SK-N-SH (cell line): ENCODE measurements around the gene ZNF688. TPM values are rescaled to one million over a fixed set of nuclear protein-coding genes. Genes with fewer than 3 reads are reported as not detected.
A peak's percentile ranks its signal among the peaks of the same experiment; 100 is the strongest.

Experiments
- CTCF ChIA-PET: fragments of 300-600, 350-600 bp; formaldehyde crosslinking; extraction: SDS; loops from one replicate; lab custom pipeline; 2021; lab: Yijun Ruan, JAX
- POLR2A ChIA-PET: fragments of 350-600 bp; sonication (Branson Sonifier 250); formaldehyde crosslinking; extraction: SDS; loops from one replicate; lab custom pipeline; 2020; ENCODE audit warnings: antibody characterized with exemption, inconsistent platforms; lab: Yijun Ruan, JAX
- DNase-seq: peaks from one replicate; pipeline ENCODE4 v3.0.0; 2012
- H2AFZ ChIP-seq: fragments of 200-600 bp; sonication (generic); 2 replicates; pipeline ENCODE4 v1.8.1; 2016; ENCODE audit warnings: antibody characterized with exemption, mild to moderate bottlenecking, low read depth
- H3F3A ChIP-seq: fragments of 200-600 bp; sonication (generic); replicated peaks from 2 replicates; pipeline ENCODE3; 2016; ENCODE audit warnings: antibody characterized with exemption, mild to moderate bottlenecking; ENCODE audit not compliant: insufficient read depth
- H3K27ac ChIP-seq, 2 experiments: fragments of 200-500 bp in 1 of 2; fragments of 200-600 bp in 1 of 2; sonication (Bioruptor generic) in 1 of 2; sonication (generic), shearing (Covaris generic) in 1 of 2; 2 replicates each; pipeline versions ENCODE4 v1.5.1 to v1.6.1; 2014 to 2016; ENCODE audit warnings: low read depth in 2 of 2, inconsistent platforms in 1 of 2, low read length in 1 of 2, mild to moderate bottlenecking in 1 of 2, mixed read lengths in 1 of 2
- H3K27me3 ChIP-seq: fragments of 200-600 bp; sonication (generic), shearing (Covaris generic); 2 replicates; pipeline ENCODE4 v1.6.1; 2016; ENCODE audit warnings: mixed run types; ENCODE audit not compliant: insufficient read depth
- H3K36me3 ChIP-seq, 2 experiments: fragments of 200-500 bp in 1 of 2; fragments of 200-600 bp in 1 of 2; sonication (Bioruptor generic) in 1 of 2; sonication (generic) in 1 of 2; replicated peaks in 1 of 2; 2 replicates each; pipeline versions ENCODE3 to v1.5.1; 2014 to 2016; ENCODE audit warnings: low read length in 1 of 2, mild to moderate bottlenecking in 1 of 2; ENCODE audit not compliant: insufficient read depth in 2 of 2, control insufficient read depth in 1 of 2
- H3K4me1 ChIP-seq, 2 experiments: fragments of 200-500 bp in 1 of 2; fragments of 200-600 bp in 1 of 2; sonication (Bioruptor generic) in 1 of 2; sonication (generic), shearing (Covaris generic) in 1 of 2; 2 replicates each; pipeline versions ENCODE4 v1.5.1 to v1.6.1; 2014 to 2016; ENCODE audit warnings: low read depth in 1 of 2, low read length in 1 of 2, mixed run types in 1 of 2; ENCODE audit not compliant: insufficient read depth in 2 of 2, control insufficient read depth in 1 of 2
- H3K4me2 ChIP-seq: fragments of 200-600 bp; sonication (generic), shearing (Covaris generic); 2 replicates; pipeline ENCODE4 v1.6.1; 2017; ENCODE audit warnings: mixed run types
- H3K4me3 ChIP-seq, 2 experiments: fragments of 200-500 bp in 1 of 2; fragments of 200-600 bp in 1 of 2; sonication (Bioruptor generic) in 1 of 2; sonication (generic), shearing (Covaris generic) in 1 of 2; 2 replicates each; pipeline versions ENCODE4 v1.5.1 to v1.8.1; 2014 to 2016; ENCODE audit warnings: low read depth in 2 of 2, inconsistent platforms in 1 of 2, low read length in 1 of 2, mild to moderate bottlenecking in 1 of 2, mixed read lengths in 1 of 2, moderate library complexity in 1 of 2
- H3K79me2 ChIP-seq: fragments of 200-600 bp; sonication (generic); 2 replicates; pipeline ENCODE4 v1.8.1; 2017; ENCODE audit warnings: mild to moderate bottlenecking; ENCODE audit not compliant: insufficient read depth
- H3K9ac ChIP-seq: fragments of 200-600 bp; sonication (generic); 2 replicates; pipeline ENCODE4 v1.6.1; 2017; ENCODE audit warnings: mixed run types
- H3K9me2 ChIP-seq: fragments of 200-600 bp; sonication (generic); 2 replicates; pipeline ENCODE4 v1.6.1; 2017; ENCODE audit warnings: mixed run types
- H3K9me3 ChIP-seq: fragments of 200-600 bp; sonication (generic); 2 replicates; pipeline ENCODE4 v1.6.1; 2017; ENCODE audit warnings: mixed run types, mild to moderate bottlenecking, moderate library complexity
- H4K20me1 ChIP-seq: fragments of 200-600 bp; sonication (generic); 2 replicates; pipeline ENCODE4 v1.6.1; 2017; ENCODE audit warnings: mild to moderate bottlenecking, mixed run types; ENCODE audit not compliant: insufficient read depth
- CHD2 ChIP-seq: fragments of 150-350 bp; IDR thresholded peaks from 2 replicates; pipeline ENCODE4 v1.6.1; 2018; ENCODE audit warnings: low read length; ENCODE audit not compliant: partially characterized antibody
- EP300 ChIP-seq, 2 experiments: IDR thresholded peaks; 2 replicates each; pipeline versions ENCODE4 v1.4.0 to v1.6.1; 2012; ENCODE audit warnings: borderline replicate concordance in 1 of 2, low read depth in 1 of 2, low read length in 1 of 2
- FOXJ3 ChIP-seq: sonication (generic); formaldehyde crosslinking; IDR thresholded peaks from 2 replicates; pipeline ENCODE4 v1.5.1; 2020; ENCODE audit warnings: mild to moderate bottlenecking, missing genetic modification reagents
- FOXM1 ChIP-seq: IDR thresholded peaks from 2 replicates; pipeline ENCODE4 v1.4.0; 2012; ENCODE audit warnings: low read depth, mild to moderate bottlenecking
- GABPA ChIP-seq: IDR thresholded peaks from 2 replicates; pipeline ENCODE4 v1.4.0; 2012; ENCODE audit warnings: low read depth, mild to moderate bottlenecking
- MEF2A ChIP-seq: IDR thresholded peaks from 2 replicates; pipeline ENCODE4 v1.4.0; 2012; ENCODE audit warnings: low read depth, borderline replicate concordance
- MXI1 ChIP-seq: IDR thresholded peaks from 2 replicates; pipeline ENCODE4 v1.6.1; 2012; ENCODE audit warnings: mild to moderate bottlenecking, low read depth, low read length, improper control_type of control experiment
- NFIC ChIP-seq: IDR thresholded peaks from 2 replicates; pipeline ENCODE4 v1.4.0; 2012; ENCODE audit warnings: borderline replicate concordance
- NRF1 ChIP-seq: IDR thresholded peaks from 2 replicates; pipeline ENCODE4 v1.6.1; 2012; ENCODE audit warnings: low read depth, mild to moderate bottlenecking, low read length
- POLR2AphosphoS5 ChIP-seq: IDR thresholded peaks from 2 replicates; pipeline ENCODE4 v1.6.1; 2012; ENCODE audit warnings: low read depth, low read length
- RCOR1 ChIP-seq: fragments of 150-350 bp; IDR thresholded peaks from 2 replicates; pipeline ENCODE4 v1.6.1; 2017; ENCODE audit warnings: antibody characterized with exemption, low read length
- RFX5 ChIP-seq: IDR thresholded peaks from 2 replicates; pipeline ENCODE4 v1.6.1; 2012; ENCODE audit warnings: mild to moderate bottlenecking, improper control_type of control experiment, low read length
- SIN3A ChIP-seq: IDR thresholded peaks from 2 replicates; pipeline ENCODE4 v1.6.1; 2012; ENCODE audit warnings: low read depth, mild to moderate bottlenecking, low read length, moderate library complexity, borderline replicate concordance
- SMC3 ChIP-seq: IDR thresholded peaks from 2 replicates; pipeline ENCODE4 v1.6.1; 2012; ENCODE audit warnings: low read depth, low read length, improper control_type of control experiment
- TAF1 ChIP-seq: IDR thresholded peaks from 2 replicates; pipeline ENCODE4 v1.6.1; 2012; ENCODE audit warnings: low read depth, mild to moderate bottlenecking, low read length, moderate library complexity, borderline replicate concordance
- TCF12 ChIP-seq: IDR thresholded peaks from 2 replicates; pipeline ENCODE4 v1.4.0; 2012
- YY1 ChIP-seq: IDR thresholded peaks from 2 replicates; pipeline ENCODE4 v1.4.0; 2012; ENCODE audit warnings: low read depth, mild to moderate bottlenecking
- ZBTB33 ChIP-seq: IDR thresholded peaks from 2 replicates; pipeline ENCODE4 v1.4.0; 2012; ENCODE audit warnings: low read depth, borderline replicate concordance
- WGBS: methylation state at CpG from one replicate; pipeline ENCODE4 v1.1.6; 2017; ENCODE audit warnings: low lambda C conversion rate; 5-methylcytosine and 5-hydroxymethylcytosine counted together
- polyA plus RNA-seq, 3 experiments: library from polyadenylated mRNA; depleted of rRNA; stranded (reverse); fragments of >200 nt; gene quantifications; 2 replicates each; pipeline ENCODE4 v1.2.3, GENCODE V29; 2012
- TF ChIP-seq, protein P1 (sequence below): IDR thresholded peaks from 2 replicates; pipeline ENCODE4 v1.4.0; 2012; ENCODE audit warnings: low read depth
- TF ChIP-seq, protein P2 (sequence below): fragments of 150-350 bp; IDR thresholded peaks from 2 replicates; pipeline ENCODE4 v1.6.1; 2017; ENCODE audit warnings: antibody characterized with exemption, low read length, low read depth, borderline replicate concordance
- TF ChIP-seq, protein P3 (sequence below): IDR thresholded peaks from 2 replicates; pipeline ENCODE4; 2012

Gene ZNF688
- polyA plus RNA-seq, 1 of the 3 experiments (the other 2 are of a cell fraction) = 13.4 TPM

GRCh38 chr16:30535106-30535776 lies 36.3 kb downstream of the ZNF688 start:
- Histone ChIP-seq H3K27ac (peak overlapping the region; percentile 81 to 91), H3K4me1 (peaks cover 8 to 17% of the 10 kb centered on the region in 2 experiments; a peak in 3 of 4 replicates), H3K4me3 (peak overlapping the region; percentile 65 to 68), H3K9ac (peak overlapping the region; percentile 89), H2AFZ (peak overlapping the region; percentile 94), H3K9me2 (no peaks in the 10 kb centered on the region), H4K20me1 (no peaks in the 10 kb centered on the region), H3K36me3 (peaks cover 10 to 14% of the 10 kb centered on the region in 2 experiments), H3K27me3 (no peaks in the 10 kb centered on the region), H3F3A (peaks cover 7% of the 10 kb centered on the region), H3K9me3 (no peaks in the 10 kb centered on the region), H3K79me2 (peaks cover 16% of the 10 kb centered on the region), H3K4me2 (peak overlapping the region; percentile 83)
- ChIA-PET POLR2A (interaction anchor here (0.6 to 2.8 kb wide), 11 partner anchors 8 to 123 kb away, joined by 3 to 47 read pairs (median 3); partner anchors contain the start of genes DCTPP1, FBRS, ZNF688 and ZNF764), CTCF (interaction anchor here (0.7 to 2.6 kb wide), 25 partner anchors 8 to 112 kb away, joined by 3 to 19 read pairs (median 4); partner anchors contain the start of genes DCTPP1, ZNF688, ZNF764 and ZNF785)
- no peak for DNase-seq
- WGBS = 15% methylated on average over 18 of the region's 18 CpGs
- no peak for TF ChIP-seq RCOR1
- TF ChIP-seq ZBTB33 = no peak
- TF ChIP-seq NRF1 = 0 out of 2 replicates have a peak, but pooled peaks have one; percentile 1
- TF ChIP-seq, protein P1, sequence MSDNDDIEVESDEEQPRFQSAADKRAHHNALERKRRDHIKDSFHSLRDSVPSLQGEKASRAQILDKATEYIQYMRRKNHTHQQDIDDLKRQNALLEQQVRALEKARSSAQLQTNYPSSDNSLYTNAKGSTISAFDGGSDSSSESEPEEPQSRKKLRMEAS = peak; percentile 58; the same call in 1 of the 2 replicates
- TF ChIP-seq MXI1 = peak; percentile 48; the same call in 1 of the 2 replicates

DNA sequence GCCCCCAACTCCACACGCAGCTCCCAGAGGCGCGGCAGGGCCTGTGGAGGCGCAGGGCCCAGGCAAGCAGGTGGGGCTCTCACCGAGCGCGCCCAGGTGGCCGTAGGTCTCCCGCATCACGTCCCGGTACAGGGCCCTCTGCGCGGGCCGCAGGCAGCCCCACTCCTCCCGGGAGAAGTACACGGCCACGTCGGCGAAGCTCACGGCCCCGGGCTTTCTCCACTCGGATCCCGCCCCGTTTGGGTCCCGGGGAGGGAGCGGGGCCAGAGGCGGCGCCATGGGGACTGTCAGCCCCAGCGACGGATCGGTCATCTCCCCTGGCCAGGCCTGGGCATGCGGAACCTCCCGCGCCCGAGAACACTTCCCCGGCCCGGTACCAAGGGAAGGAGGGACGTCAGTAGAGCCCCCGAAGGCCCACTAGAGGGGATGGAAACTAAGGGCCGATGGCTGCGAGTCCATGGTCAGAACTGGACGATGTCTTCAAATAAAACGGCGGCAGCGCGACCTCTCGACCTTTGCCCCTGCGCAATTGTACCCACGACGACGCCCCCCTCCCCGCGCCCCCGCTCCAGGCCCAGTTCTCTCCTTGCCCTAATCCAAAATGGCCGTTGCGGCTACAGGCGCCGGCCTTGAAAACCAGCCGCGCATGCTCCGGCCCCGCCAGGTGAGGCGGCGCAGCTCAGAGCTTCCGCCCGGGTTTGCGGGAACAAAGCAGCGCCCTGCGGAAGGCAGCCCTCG lies 37.0 kb downstream of the ZNF688 start, which contains the start of gene ZNF747:
Gene ZNF747 (minus strand): TSS at position 491 of the 738 bp plus-strand sequence. CDS start 179 bp downstream, at position 312.
- ChIA-PET CTCF (interaction anchor here (0.8 to 2.6 kb wide), 14 partner anchors 10 to 105 kb away, joined by 3 to 19 read pairs (median 4); partner anchors contain the start of genes DCTPP1, ZNF688 and ZNF785), POLR2A (interaction anchor here (0.6 to 2.8 kb wide), 6 partner anchors 9 to 125 kb away, joined by 3 to 47 read pairs (median 4); partner anchors contain the start of genes ZNF688 and ZNF764)
- H3K36me3 ChIP-seq = peaks cover 10 to 14% of the 10 kb centered on the region in 2 experiments
- TF ChIP-seq TCF12 = no peak
- peak; percentile 100 for TF ChIP-seq YY1
- TF ChIP-seq, protein P2, sequence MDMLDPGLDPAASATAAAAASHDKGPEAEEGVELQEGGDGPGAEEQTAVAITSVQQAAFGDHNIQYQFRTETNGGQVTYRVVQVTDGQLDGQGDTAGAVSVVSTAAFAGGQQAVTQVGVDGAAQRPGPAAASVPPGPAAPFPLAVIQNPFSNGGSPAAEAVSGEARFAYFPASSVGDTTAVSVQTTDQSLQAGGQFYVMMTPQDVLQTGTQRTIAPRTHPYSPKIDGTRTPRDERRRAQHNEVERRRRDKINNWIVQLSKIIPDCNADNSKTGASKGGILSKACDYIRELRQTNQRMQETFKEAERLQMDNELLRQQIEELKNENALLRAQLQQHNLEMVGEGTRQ = no peak
- no peak for TF ChIP-seq FOXJ3 (CRISPR knock-in tag)
- TF ChIP-seq MEF2A = no peak
- peak; percentile 88 for TF ChIP-seq CHD2
- TF ChIP-seq, protein P3, sequence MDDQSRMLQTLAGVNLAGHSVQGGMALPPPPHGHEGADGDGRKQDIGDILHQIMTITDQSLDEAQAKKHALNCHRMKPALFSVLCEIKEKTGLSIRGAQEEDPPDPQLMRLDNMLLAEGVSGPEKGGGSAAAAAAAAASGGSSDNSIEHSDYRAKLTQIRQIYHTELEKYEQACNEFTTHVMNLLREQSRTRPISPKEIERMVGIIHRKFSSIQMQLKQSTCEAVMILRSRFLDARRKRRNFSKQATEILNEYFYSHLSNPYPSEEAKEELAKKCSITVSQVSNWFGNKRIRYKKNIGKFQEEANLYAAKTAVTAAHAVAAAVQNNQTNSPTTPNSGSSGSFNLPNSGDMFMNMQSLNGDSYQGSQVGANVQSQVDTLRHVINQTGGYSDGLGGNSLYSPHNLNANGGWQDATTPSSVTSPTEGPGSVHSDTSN = no peak
- 0 out of 2 replicates have a peak, but pooled peaks have one; percentile 21 for TF ChIP-seq NFIC
- peak; percentile 44 for TF ChIP-seq TAF1
- peak in 1 of 2 experiments; percentile 26; a peak in 1 of 4 replicates for TF ChIP-seq EP300 (IDR thresholded peaks at IDR 0.05; ENCODE audit: borderline replicate concordance in 1 of 2, low read depth in 1 of 2, low read length in 1 of 2)
- TF ChIP-seq SIN3A = no peak; the same call in 1 of the 2 replicates
- peak; percentile 92 for TF ChIP-seq NRF1
- peak; percentile 77 for TF ChIP-seq GABPA
- peak; percentile 31; the same call in 1 of the 2 replicates for TF ChIP-seq FOXM1
- TF ChIP-seq RCOR1 = no peak
- TF ChIP-seq SMC3 = no peak
- peak; percentile 86; the same call in 1 of the 2 replicates for TF ChIP-seq POLR2AphosphoS5
- no peak for TF ChIP-seq RFX5

More for the DNA sequence above, 37.0 kb downstream of the ZNF688 start, which contains the start of gene ZNF747:
- Histone ChIP-seq H3K79me2 (peaks cover 16% of the 10 kb centered on the region), H3K27me3 (no peaks in the 10 kb centered on the region), H3K4me1 (peaks cover 8 to 17% of the 10 kb centered on the region in 2 experiments; a peak in 3 of 4 replicates), H3K4me3 (peak within 1 kb of the TSS; percentile 65 to 68), H3K9ac (peak within 1 kb of the TSS; percentile 89), H3K9me2 (no peaks in the 10 kb centered on the region), H4K20me1 (no peaks in the 10 kb centered on the region), H2AFZ (peak within 1 kb of the TSS; percentile 94), H3F3A (peaks cover 7% of the 10 kb centered on the region), H3K27ac (peak within 1 kb of the TSS; percentile 81 to 91), H3K9me3 (no peaks in the 10 kb centered on the region), H3K4me2 (peak within 1 kb of the TSS; percentile 83)
- peak; percentile 95 for DNase-seq
- WGBS = 3% methylated on average over 5 of the region's 70 CpGs
